AG09309 (cell line): ENCODE data around the gene GOSR2.

Experiments
- DNase-seq: peaks from one replicate; pipeline ENCODE4 v3.0.0-alpha.2; 2010; ENCODE audit warnings: low read depth
- H3K4me3 ChIP-seq: 2 replicates; pipeline ENCODE4 v1.5.1; 2011; ENCODE audit warnings: mild to moderate bottlenecking, low read depth, low read length, moderate library complexity; ENCODE audit not compliant: control insufficient read depth
- CTCF ChIP-seq: IDR thresholded peaks from 2 replicates; pipeline ENCODE4 v1.5.1; 2011; ENCODE audit warnings: mild to moderate bottlenecking, low read depth, low read length, inconsistent platforms; ENCODE audit not compliant: insufficient read depth, control insufficient read depth; ENCODE audit errors: missing control alignments

GOSR2 gene

GRCh38 chr17:46922487-46922803, 515 bp upstream of the GOSR2 start:
- no peak for DNase-seq
- TF ChIP-seq CTCF: no peak
- peak overlapping the region; percentile 72 for H3K4me3 ChIP-seq

DNA sequence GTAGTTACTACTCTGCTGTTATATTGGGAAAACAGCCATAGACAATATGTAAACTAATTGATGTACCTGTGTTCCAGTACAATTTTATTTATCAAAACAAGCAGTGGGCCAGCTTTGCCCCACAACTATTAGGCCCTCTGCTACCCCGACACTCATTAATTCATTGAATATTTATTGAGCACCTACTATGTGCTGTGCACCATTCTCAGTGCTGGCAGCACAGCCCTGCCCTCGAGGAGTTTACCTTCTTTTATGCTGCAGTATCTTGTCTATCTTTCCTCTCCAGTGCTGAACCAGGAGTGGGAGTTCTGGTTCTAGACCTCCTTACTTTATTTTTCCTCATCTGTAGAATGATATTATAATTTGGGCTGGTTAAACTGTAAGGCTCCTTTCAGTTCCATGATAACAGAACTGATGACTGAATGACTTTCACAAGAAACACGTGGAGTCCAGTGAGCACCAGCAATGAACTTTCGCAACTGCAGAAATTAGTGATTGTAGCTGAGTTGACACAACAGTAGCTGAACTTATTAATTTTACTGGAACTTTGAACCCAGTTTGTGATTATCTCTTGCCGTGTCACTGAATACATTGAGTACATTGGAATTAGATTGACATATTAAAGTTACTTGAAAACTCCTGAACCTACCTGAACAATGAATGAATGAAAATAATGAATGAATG, 2.4 kb downstream of the GOSR2 start:
- H3K4me3 ChIP-seq: no peak overlapping the region
- TF ChIP-seq CTCF: no peak
- DNase-seq: no peak

DNA sequence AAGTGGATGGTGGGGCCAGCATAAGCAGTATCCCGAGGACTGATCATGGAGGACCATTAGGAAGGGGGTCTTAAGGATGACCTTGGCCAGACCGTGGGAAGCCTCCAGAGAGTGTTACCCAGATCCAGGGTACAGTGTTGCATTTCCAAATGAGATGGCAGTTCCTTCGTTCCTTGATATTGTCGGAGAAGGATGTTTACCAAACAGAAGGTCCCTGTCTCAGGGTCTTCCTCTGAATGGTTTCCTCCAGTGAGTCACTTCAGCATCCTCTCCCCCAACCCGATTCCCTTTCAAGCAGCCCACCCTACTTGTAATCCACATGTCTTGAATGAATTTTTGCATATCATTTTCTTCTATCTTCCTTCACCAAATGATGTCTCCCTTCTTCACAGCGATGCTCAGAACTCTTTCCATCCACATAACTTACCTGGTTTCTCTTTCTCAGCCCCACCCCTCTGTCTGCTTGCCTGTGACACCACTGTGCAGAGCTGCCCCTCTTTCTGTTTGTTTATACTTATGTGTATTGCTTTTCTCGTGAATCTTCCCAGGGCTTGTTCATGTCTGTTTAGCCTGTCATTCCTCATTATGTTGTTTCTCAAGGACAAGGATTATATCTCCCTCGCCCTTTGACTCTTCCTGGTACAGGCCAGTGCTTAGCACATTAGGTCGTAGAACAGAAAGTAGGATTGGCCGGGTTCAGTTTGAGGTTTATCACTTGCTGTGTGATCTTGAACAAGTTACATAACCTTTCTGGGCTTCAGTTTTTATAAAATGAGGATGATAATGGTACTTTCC, 5.7 kb downstream of the GOSR2 start:
- H3K4me3 ChIP-seq: no peak overlapping the region
- TF ChIP-seq CTCF: no peak
- DNase-seq: no peak

DNA sequence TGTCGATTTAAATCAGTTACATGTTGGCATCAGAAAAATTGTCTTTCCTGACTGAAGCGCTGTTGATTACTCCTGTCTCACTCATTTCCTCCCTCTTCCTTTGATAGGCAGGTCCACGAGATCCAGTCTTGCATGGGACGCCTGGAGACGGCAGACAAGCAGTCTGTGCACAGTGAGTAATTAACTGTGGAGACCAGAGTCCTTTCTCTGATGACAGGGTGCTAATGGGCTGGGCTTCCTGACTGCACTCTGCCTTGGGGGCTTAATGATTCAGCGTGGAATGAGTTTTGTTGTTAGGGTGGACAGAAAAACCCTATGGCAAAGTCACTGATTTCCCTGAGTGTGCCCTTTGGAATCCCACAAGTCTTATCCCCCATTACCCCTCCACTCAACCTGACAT, 6.5 kb downstream of the GOSR2 start:
- no peak overlapping the region for H3K4me3 ChIP-seq
- no peak for TF ChIP-seq CTCF
- DNase-seq: no peak

- H3K4me3 ChIP-seq: no peak overlapping the region
- no peak for DNase-seq
- TF ChIP-seq CTCF: no peak
Observed at GRCh38 chr17:46930051-46930450, 7.1 kb downstream of the GOSR2 start.

DNA sequence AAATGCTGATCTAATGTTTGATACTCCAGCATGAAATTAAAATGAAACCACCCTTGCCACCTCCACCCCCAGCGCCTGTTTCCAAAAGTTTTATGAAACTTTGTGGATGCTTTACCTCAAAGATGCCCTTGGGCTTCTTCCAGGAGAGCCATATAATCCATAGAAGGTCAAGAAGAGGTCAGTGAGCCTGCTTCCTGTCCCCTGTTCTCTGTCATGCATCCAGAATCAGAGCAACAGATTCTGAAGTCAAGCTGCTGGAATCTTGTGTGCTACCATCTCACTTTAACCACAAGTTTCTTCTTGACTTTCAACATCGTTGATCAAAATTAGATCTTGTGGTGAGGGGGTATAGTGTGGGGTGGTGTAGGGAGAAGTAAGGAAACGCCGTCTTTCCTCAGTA, 8.6 kb downstream of the GOSR2 start:
- no peak for DNase-seq
- no peak for TF ChIP-seq CTCF
- no peak overlapping the region for H3K4me3 ChIP-seq
